Subcutaneous abdominal adipose tissue (tissue), 5 donors: ENCODE measurements around the gene DNMT3B.
"Not testable (repeated sequence)": the region's sequence is repeated elsewhere in the genome, so short reads cannot be mapped to it uniquely, and the experiment has no call there.

Experiments
- H3K27ac ChIP-seq: one replicate; pipeline ENCODE4 v1.7.0; 2013; ENCODE audit warnings: low read depth, mild to moderate bottlenecking, inconsistent platforms, low read length, moderate library complexity
- H3K27me3 ChIP-seq, 5 donors: one replicate each; pipeline ENCODE4 v1.7.0; 2013; ENCODE audit warnings: low read length in 5 of 5, inconsistent platforms in 1 of 5; ENCODE audit not compliant: control insufficient read depth in 5 of 5, insufficient read depth in 4 of 5
- H3K36me3 ChIP-seq, 5 donors: one replicate each; pipeline ENCODE4 v1.7.0; 2013; ENCODE audit warnings: low read length in 5 of 5; ENCODE audit not compliant: control insufficient read depth in 5 of 5, insufficient read depth in 5 of 5
- H3K4me1 ChIP-seq, 5 donors: one replicate each; pipeline ENCODE4 v1.7.0; 2013; ENCODE audit warnings: low read length in 5 of 5, mild to moderate bottlenecking in 3 of 5, moderate library complexity in 1 of 5; ENCODE audit not compliant: control insufficient read depth in 5 of 5, insufficient read depth in 5 of 5
- H3K4me3 ChIP-seq, 5 donors: one replicate each; pipeline ENCODE4 v1.7.0; 2013; ENCODE audit warnings: low read length in 5 of 5, low read depth in 1 of 5
- H3K9ac ChIP-seq, 5 donors: one replicate each; pipeline ENCODE4 v1.7.0; 2013; ENCODE audit warnings: low read length in 5 of 5, mild to moderate bottlenecking in 4 of 5, moderate library complexity in 3 of 5
- H3K9me3 ChIP-seq, 5 donors: one replicate each; pipeline ENCODE4 v1.7.0; 2013; ENCODE audit warnings: low read length in 5 of 5; ENCODE audit not compliant: control insufficient read depth in 5 of 5
- donor health status: healthy.
- donor health status: healthy.
- donor health status: healthy.
- donor health status: healthy.
- donor health status: healthy.

Gene DNMT3B

DNA sequence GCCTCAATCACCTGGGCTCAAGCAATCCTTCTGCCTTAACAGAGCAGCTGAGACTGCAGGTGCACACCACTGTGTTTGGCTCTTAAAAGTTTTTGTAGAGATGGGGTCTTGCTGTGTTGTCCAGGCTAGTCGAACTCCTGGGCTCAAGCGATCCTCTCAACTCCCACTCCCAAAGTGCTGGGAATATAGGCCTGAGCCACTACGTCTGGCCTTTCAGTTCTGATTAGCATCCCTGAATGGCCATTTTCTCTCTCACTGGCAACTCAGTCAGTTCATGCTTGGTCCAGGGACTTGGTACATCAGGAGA is 28.5 kb downstream of the DNMT3B start:
- Histone ChIP-seq H3K27me3 (no peaks in the 10 kb centered on the region), H3K9ac (no peak overlapping the region), H3K4me1 (peaks cover 0 to 16% (median 0%) of the 10 kb centered on the region in 5 donors), H3K4me3 (no peak overlapping the region), H3K9me3 (no peaks in the 10 kb centered on the region), H3K36me3 (peaks cover 0 to 18% (median 7%) of the 10 kb centered on the region in 5 donors), H3K27ac (no peak overlapping the region)

DNA sequence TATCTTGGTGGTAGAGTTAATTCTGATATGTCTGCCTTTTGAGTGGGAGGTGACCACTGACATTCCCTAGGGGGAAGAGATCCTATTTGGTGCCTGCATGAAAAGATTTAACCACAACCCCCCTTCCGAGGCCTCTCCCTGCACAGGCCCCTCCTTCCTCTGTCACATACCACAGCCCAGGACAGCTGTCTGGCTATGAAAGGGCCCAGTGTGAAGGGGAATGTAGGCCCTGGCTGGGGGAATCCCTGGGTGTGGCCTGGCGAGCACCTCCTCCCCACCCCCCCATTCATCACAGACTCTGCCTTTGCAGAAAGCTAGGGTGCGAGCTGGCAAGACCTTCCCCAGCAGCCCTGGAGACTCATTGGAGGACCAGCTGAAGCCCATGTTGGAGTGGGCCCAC is 30.1 kb downstream of the DNMT3B start:
- Histone ChIP-seq H3K9me3 (no peaks in the 10 kb centered on the region), H3K4me1 (peaks cover 0 to 16% (median 0%) of the 10 kb centered on the region in 5 donors), H3K9ac (no peak overlapping the region), H3K27ac (no peak overlapping the region), H3K4me3 (no peak overlapping the region), H3K36me3 (peaks cover 0 to 11% (median 6%) of the 10 kb centered on the region in 5 donors), H3K27me3 (no peaks in the 10 kb centered on the region)

- no peak overlapping the region for H3K27ac ChIP-seq
- H3K9me3 ChIP-seq, result no peaks in the 10 kb centered on the region
- peaks cover 0 to 8% (median 4%) of the 10 kb centered on the region in 5 donors for H3K36me3 ChIP-seq
- no peak overlapping the region for H3K9ac ChIP-seq
- H3K27me3 ChIP-seq, result no peaks in the 10 kb centered on the region
- peaks cover 0 to 16% (median 0%) of the 10 kb centered on the region in 5 donors for H3K4me1 ChIP-seq
- no peak overlapping the region for H3K4me3 ChIP-seq
Measured at GRCh38 chr20:32792731-32793458, 30.7 kb downstream of the DNMT3B start.

DNA sequence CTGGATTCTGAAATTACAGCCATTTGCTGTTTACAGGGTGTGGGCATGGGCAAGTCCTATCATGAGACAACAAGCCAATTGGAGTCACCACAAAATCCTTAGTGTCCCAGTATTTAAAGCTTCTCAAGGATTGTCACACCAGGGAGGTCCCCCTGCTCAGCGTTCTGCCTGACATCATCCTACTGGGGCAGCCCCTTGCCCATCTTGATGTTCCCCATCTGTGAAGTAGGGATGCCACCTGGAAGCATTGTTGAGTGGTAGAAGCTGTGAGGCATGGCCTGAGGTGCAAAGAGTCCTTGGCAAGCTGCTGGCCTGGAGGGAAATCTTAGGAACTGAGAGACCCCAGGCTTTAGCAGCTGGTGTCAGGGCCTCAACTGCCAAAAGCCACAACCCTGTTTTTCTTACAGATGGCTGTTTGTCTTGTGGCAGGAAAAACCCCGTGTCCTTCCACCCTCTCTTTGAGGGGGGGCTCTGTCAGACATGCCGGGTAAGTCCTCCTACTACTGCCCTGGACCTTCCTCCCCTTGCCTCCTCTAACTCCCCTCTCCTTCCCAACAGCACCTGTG is 34.3 kb downstream of the DNMT3B start:
- Histone ChIP-seq H3K4me3 (no peak overlapping the region), H3K36me3 (peaks cover 0 to 28% (median 7%) of the 10 kb centered on the region in 5 donors), H3K27me3 (no peaks in the 10 kb centered on the region), H3K4me1 (peaks cover 0 to 16% (median 0%) of the 10 kb centered on the region in 5 donors), H3K9ac (peak overlapping the region in 1 of 5 donors; percentile 43), H3K9me3 (no peaks in the 10 kb centered on the region), H3K27ac (no peak overlapping the region)

- Histone ChIP-seq H3K27ac (no peak overlapping the region), H3K36me3 (peaks cover 0 to 28% (median 7%) of the 10 kb centered on the region in 5 donors), H3K27me3 (no peaks in the 10 kb centered on the region), H3K4me3 (no peak overlapping the region), H3K4me1 (peaks cover 0 to 16% (median 0%) of the 10 kb centered on the region in 5 donors), H3K9ac (peak overlapping the region in 1 of 5 donors; percentile 43), H3K9me3 (no peaks in the 10 kb centered on the region)
Measured at GRCh38 chr20:32796981-32797451, 34.8 kb downstream of the DNMT3B start.

DNA sequence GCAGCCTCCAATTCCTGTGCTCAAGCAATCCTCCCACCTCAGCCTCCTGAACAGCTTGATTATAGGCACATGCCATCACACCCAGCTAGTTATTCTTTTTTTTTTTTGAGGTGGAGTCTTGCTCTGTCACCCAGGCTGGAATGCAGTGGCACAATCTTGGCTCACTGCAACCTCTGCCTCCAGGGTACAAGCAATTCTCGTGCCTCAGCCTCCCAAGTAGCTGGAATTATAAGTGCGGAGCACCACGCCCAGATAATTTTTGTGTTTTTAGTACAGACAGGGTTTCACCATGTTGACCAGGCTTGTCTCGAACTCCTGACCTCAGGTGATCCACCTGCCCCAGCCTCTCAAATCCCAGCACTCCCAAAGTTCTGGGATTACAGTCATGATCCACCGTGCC is 35.4 kb downstream of the DNMT3B start:
- H3K27me3 ChIP-seq, H3K9me3 ChIP-seq, H3K27ac ChIP-seq, H3K4me3 ChIP-seq, H3K9ac ChIP-seq: not testable (repeated sequence)
- Histone ChIP-seq H3K36me3 (peaks cover 0 to 31% (median 7%) of the 10 kb centered on the region in 5 donors), H3K4me1 (peaks cover 0 to 14% (median 0%) of the 10 kb centered on the region in 5 donors)

DNA sequence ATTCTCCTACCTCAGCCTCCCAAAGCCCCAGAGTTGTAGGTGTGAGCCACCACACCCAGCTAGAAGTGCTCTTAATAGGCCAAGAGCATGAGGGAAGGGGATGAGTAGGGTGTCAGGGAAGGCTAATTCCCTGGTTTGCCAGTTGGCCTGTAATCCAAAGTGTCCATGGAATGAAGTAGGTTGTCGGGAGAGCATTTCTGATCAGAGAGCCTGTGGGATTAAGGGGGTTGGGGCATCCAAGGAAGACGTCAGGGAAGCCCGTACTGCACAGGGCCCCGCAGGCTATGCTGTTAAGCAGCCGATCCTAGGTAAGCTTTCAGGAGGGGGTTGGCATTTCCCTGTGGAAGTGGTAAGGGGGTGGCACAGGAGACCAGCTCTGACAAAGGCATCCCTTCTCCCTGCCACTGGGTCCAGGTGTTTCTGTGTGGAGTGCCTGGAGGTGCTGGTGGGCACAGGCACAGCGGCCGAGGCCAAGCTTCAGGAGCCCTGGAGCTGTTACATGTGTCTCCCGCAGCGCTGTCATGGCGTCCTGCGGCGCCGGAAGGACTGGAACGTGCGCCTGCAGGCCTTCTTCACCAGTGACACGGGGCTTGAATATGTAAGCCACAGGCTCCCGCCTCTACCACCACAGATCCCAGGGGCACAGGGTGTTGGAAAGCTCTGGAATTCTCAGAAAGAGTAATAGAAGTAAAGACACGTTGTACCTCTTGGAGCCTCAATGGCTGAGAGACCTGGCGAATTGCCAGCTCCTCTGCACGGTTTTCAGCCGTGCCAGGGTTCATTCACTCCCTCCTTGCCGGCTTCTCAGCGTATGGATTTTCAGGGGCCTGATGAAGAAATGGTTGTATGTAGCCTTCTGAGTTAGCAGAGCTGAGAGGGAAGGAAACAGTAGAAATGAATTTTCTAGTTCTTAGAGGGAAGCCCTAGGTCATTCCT is 36.1 kb downstream of the DNMT3B start:
- peaks cover 0 to 36% (median 14%) of the 10 kb centered on the region in 5 donors for H3K36me3 ChIP-seq
- no peak overlapping the region for H3K4me3 ChIP-seq

DNA sequence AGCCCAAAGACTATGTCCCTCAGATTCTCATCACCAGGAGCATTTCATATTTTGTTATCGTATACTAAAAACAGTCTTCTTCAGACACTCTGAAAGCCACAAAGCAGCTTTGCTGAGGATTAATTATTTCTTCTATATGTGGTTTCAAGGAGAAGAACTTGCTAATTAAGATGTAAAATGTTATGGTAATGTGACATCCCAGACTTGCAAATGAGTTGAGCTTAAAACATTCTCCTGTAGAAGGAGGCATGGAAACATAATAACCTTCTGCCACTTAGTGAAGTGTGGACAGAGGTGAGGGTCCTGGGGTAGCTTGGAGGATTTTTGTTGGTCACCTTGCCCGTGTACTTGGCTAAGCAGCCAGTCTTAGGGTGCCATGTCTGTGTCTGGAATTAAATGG is 40.9 kb downstream of the DNMT3B start:
- no peak overlapping the region for H3K9ac ChIP-seq
- H3K9me3 ChIP-seq, result no peaks in the 10 kb centered on the region
- no peak overlapping the region for H3K4me3 ChIP-seq
- no peaks in the 10 kb centered on the region for H3K4me1 ChIP-seq
- H3K36me3 ChIP-seq, result peaks cover 0 to 42% (median 16%) of the 10 kb centered on the region in 5 donors
- H3K27me3 ChIP-seq, result no peaks in the 10 kb centered on the region
- H3K27ac ChIP-seq, result no peak overlapping the region

More for the DNA sequence above, 36.1 kb downstream of the DNMT3B start:
- Histone ChIP-seq H3K9ac (no peak overlapping the region), H3K27ac (no peak overlapping the region), H3K27me3 (no peaks in the 10 kb centered on the region), H3K4me1 (peaks cover 0 to 7% (median 0%) of the 10 kb centered on the region in 5 donors), H3K9me3 (no peaks in the 10 kb centered on the region)

DNA sequence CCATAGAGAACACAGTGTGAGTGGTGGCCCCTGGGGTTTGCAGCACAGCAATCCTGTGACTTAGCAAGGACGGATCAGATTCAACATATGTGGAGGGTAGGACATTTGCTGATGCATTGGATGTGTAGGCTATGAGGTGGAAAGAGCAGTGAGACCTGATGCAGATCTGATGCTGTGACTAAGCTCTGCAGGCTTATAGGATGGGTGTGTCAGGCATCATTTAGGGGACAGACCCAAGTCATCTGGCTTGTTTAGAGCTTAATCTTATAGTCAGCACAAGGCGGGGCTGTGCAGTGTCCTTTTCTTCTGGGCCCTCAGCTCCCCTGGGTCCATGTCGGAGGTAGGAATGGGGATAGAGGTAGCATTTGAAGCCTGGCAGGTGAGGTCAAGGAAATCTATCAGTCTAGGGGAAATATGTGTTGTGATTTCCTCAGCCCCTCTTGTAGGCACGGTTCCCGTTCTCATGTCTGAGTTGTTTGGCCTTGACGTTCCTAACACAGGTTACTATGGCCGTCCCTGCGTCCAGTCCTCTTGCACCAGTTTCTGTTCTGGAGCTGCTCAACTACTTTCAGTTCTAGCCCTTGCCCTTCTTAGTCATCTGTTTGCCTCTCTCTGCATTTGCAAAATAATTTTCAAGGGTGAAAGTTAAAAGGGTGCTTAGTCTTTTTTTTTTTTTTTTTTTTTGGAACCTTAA is 42.0 kb downstream of the DNMT3B start:
- H3K4me1 ChIP-seq, result no peaks in the 10 kb centered on the region
- no peaks in the 10 kb centered on the region for H3K9me3 ChIP-seq
- H3K36me3 ChIP-seq, result peaks cover 0 to 38% (median 16%) of the 10 kb centered on the region in 5 donors
- no peak overlapping the region for H3K9ac ChIP-seq
- H3K27me3 ChIP-seq, result no peaks in the 10 kb centered on the region
- no peak overlapping the region for H3K27ac ChIP-seq
- no peak overlapping the region for H3K4me3 ChIP-seq
